Lower leg skin (tissue), 3 donors: Measurements from ENCODE around the gene INHBB.

Experiments
- POLR2A ChIP-seq, 2 donors: fragments of 450-650 bp; IDR thresholded peaks; one replicate each; pipeline ENCODE4 v1.6.1; 2016 to 2017; ENCODE audit warnings: antibody characterized with exemption in 2 of 2, mild to moderate bottlenecking in 1 of 2, moderate library complexity in 1 of 2
- TF ChIP-seq, protein P1 (sequence below), 3 donors: fragments of 450-650 bp; IDR thresholded peaks; one replicate each; pipeline ENCODE4 v1.5.1; 2016; ENCODE audit warnings: antibody characterized with exemption in 3 of 3, mild to moderate bottlenecking in 3 of 3, moderate library complexity in 2 of 3

DNA sequence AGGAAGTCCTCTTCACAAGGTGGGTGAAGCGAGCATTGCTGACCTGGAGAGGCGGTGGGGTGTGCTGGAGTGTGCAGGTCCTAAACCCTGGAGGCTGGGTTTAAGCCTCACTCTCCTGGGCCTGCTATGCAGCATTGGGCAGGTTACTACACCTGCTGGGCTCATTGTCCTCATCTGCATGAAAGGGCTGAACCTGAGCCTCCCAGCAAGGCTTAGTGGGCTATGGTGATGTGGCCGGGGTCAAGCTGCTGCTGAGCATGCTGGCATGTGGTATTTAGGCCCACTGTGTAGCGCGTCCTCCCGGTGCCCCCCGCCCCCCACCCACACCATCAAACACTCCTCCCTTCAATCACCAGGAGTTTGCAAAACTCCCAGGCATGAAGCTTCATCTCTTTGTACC lies 37.3 kb downstream of the INHBB start:
- TF ChIP-seq, protein P1, sequence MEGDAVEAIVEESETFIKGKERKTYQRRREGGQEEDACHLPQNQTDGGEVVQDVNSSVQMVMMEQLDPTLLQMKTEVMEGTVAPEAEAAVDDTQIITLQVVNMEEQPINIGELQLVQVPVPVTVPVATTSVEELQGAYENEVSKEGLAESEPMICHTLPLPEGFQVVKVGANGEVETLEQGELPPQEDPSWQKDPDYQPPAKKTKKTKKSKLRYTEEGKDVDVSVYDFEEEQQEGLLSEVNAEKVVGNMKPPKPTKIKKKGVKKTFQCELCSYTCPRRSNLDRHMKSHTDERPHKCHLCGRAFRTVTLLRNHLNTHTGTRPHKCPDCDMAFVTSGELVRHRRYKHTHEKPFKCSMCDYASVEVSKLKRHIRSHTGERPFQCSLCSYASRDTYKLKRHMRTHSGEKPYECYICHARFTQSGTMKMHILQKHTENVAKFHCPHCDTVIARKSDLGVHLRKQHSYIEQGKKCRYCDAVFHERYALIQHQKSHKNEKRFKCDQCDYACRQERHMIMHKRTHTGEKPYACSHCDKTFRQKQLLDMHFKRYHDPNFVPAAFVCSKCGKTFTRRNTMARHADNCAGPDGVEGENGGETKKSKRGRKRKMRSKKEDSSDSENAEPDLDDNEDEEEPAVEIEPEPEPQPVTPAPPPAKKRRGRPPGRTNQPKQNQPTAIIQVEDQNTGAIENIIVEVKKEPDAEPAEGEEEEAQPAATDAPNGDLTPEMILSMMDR (IDR thresholded peaks at IDR 0.05) = no peak
- no peak for TF ChIP-seq POLR2A (IDR thresholded peaks at IDR 0.05)
